Globus pallidus (tissue), 1 donor: Measurements from ENCODE around the gene AKAP10.
"Not testable (repeated sequence)": the region's sequence is repeated elsewhere in the genome, so short reads cannot be mapped to it uniquely, and the experiment has no call there.

Experiments
- DNase-seq: peaks from one replicate; pipeline ENCODE4 v3.0.0-alpha.2; 2015; ENCODE audit warnings: low spot score

The AKAP10 gene

DNA sequence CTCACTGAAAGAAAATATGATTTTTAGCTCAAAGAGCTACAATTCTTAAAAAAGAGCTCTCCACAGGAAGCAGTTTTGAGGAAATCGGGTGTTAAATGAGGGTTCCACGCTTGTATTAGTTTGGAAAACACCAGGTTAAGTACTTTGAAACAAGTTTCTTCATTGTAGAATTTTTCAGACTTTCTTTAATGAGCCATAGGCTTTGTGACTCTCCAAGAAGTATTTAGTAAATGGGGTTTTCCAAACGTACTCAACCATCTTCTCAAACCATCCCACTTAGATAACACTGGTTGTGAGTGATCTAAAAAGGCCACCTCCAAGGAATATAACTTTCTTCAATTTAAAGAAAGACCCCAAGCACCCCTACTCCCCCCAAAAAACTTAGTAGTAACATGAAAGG, 112.6 kb downstream of the AKAP10 start:
- no peak for DNase-seq

DNA sequence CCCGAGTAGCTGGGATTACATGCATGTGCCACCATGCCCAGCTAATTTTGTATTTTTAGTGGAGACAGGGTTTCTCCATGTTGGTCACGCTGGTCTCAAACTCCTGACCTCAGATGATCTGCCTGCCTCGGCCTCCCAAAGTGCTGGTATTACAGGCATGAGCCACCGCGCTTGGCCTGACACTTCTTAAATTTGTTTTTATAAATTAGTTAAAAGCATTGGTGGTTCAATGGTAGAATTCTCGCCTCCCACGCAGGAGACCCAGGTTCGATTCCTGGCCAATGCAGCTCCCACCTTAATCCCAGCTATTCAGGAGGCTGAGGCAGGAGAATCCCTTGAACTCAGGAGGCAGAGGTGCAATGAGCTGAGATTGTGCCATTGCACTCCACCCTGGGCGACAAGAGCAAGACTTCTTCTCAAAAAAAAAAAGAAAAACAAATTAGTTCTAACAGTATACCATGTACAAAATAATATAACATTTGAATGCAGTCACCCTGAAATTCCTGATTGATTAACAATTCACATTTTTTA, 116.9 kb downstream of the AKAP10 start:
- DNase-seq: not testable (repeated sequence)

- DNase-seq: no peak
These were observed 120.0 kb downstream of the AKAP10 start for GRCh38 chr17:19857640-19858039.
